PFSK-1 (cell line): ENCODE data around the gene CACNA2D4.

Experiments
- FOXP2 ChIP-seq: optimal IDR thresholded peaks from 2 replicates; pipeline ENCODE3; 2011; ENCODE audit warnings: borderline replicate concordance, control low read depth, inconsistent platforms; ENCODE audit not compliant: insufficient read depth; ENCODE audit errors: extremely low read length, extremely low read depth
- POLR2AphosphoS5 ChIP-seq: IDR thresholded peaks from 2 replicates; pipeline ENCODE4 v1.6.1; 2012; ENCODE audit warnings: low read depth, mild to moderate bottlenecking, control low read depth, low read length, moderate library complexity
- REST ChIP-seq, 2 experiments: IDR thresholded peaks; 2 replicates each; pipeline versions ENCODE4 v1.6.1 to v1.8.0; 2011 to 2012; ENCODE audit warnings: low read depth in 2 of 2, low read length in 2 of 2, control low read depth in 1 of 2, inconsistent platforms in 1 of 2, mild to moderate bottlenecking in 1 of 2, moderate library complexity in 1 of 2; ENCODE audit not compliant: insufficient read depth in 1 of 2
- SIN3A ChIP-seq: IDR thresholded peaks from 2 replicates; pipeline ENCODE4 v1.6.1; 2012; ENCODE audit warnings: mild to moderate bottlenecking, low read length, moderate library complexity, borderline replicate concordance; ENCODE audit not compliant: insufficient read depth
- TAF1 ChIP-seq: IDR thresholded peaks from 2 replicates; pipeline ENCODE4 v1.6.1; 2012; ENCODE audit warnings: low read length, control low read depth, borderline replicate concordance; ENCODE audit not compliant: insufficient read depth

GRCh38 chr12:1820896-1821291 is 97.6 kb downstream of the CACNA2D4 start:
- TF ChIP-seq REST (IDR thresholded peaks at IDR 0.05; ENCODE audit: insufficient read depth in 1 of 2, low read depth in 2 of 2, low read length in 2 of 2) (no peak), POLR2AphosphoS5 (no peak), TAF1 (no peak), FOXP2 (no peak), SIN3A (no peak)
